GM18502 (cell line): ENCODE data around the gene CAD.
A peak's percentile ranks its signal among the peaks of the same experiment; 100 is the strongest.
"Not testable (repeated sequence)": the region's sequence is repeated elsewhere in the genome, so short reads cannot be mapped to it uniquely, and the experiment has no call there.

Experiments
- ATAC-seq: cut with Tn5 transposase; IDR thresholded peaks from one replicate; pipeline ENCODE4 v1.9.1; 2021; ENCODE audit warnings: mild to moderate bottlenecking; ENCODE audit not compliant: unreplicated experiment, poor library complexity

CAD gene

GRCh38 chr2:27198068-27198467 is 19.1 kb upstream of the CAD start:
- ATAC-seq, result not testable (repeated sequence)

DNA sequence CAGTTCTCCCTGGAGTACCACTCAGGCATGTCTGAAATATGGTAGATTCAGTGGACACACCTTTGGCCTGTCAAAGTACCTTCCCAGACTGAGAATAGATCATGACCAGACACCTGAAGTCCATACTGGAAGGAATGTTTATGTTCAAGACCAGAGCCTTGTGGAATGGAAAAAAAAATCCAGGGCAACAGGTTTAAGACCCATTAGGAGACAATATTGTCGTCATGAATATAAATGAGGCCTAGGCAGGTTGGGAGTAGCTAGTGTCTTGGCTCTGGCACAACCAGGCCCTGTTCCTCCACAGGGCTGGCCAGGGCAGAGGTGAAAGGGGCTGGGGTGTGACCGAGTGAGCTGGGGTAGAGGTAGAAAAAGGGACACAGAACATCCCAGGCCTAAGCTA is 18.5 kb upstream of the CAD start:
- ATAC-seq, result no peak

DNA sequence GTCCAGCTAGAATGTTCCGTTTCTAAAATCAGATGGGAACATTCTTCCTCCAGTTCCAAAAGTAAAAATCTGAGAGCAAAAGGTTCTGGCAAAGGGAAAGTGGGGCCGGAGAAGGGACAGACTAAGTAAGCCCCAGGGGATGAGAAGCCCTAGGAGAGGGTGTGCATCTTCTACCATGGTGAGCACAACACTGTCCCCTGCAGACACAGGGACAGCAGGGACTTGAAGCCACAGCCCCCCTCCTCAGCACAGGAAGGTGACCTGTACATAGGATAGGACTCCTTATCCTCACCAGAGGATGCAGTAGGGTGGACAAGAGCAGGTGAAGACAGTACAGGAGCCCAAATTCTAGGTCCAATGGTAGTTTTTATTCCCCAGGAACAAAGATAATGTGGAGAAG is 17.9 kb upstream of the CAD start:
- ATAC-seq, result no peak

DNA sequence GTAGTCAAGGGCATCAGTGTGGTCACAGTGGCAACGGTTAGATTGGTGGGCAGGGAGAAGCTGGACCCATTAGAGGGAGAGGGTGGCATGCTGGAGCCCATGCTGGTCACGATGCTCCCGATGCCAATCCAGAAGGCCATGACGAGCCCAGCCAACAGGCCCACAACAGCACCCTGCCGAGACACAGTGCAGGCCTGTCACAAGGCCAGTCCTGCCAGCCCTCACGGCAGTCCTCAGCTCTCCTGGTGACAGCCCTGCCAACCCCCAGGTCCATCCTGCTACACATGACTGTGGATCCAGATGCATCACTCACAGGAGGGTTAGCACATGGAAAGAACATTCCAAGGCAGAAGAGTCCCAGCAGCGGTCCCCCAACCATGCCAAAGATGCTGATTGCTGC is 15.5 kb upstream of the CAD start:
- no peak for ATAC-seq

DNA sequence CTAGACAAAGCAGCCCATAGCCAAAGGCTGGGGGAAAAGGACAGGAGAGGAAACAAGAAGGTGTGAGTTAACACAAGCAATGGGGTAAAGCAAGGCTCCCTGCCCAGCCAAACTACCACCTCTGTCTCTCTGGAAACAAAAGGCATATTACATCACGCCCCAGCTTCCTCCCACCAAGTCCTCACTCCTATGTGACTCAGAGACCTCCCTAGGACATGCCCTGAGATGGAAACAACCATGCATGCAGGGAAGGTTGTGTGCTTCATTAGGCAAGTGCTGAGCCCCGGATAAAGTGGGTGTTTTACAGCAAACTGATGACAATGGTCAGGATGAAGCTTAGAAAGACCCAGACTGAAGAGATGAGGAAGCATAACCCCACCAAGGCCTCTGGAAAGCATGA is 14.3 kb upstream of the CAD start:
- no peak for ATAC-seq

GRCh38 chr2:27203741-27204140 is 13.4 kb upstream of the CAD start:
- no peak for ATAC-seq

GRCh38 chr2:27204566-27204965 is 12.6 kb upstream of the CAD start:
- no peak for ATAC-seq

DNA sequence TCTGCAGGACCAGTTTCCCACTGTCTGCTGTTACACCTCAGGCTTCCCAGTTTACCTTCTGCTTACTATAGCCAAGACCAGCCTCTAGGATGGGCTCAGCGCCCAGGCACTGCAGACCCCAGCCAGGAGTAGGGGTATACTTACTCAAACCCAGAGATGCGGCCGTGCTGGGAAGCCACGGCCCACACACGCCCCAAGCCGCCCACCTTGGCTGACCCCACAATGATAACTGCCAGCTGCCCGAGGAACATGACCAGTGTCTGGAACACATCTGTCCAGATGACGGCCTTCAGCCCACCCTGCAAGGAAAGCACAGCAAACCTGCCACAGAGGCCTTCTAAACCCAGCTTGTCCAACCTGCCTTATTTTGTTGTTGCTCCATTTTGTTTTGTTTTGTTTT is 12.0 kb upstream of the CAD start:
- no peak for ATAC-seq

DNA sequence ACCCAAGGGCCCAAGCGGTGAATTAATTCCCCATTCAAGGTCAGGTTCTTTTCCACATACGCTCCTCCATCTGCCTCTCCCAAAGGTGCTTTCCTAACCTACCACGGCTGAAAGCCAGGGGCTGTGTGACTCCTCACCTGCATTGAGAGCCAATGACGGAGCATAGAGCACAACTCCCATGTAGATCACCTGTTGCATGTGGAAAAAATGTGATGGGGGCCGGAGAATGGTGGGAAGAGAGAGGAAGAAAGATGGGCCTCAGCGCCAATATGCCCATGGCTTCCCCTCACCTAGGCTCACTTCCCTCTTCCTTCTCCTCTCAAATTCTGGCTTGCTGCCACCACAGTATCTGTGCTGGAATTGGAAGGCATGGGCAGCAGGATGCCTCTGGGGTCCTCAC is 10.8 kb upstream of the CAD start:
- ATAC-seq, result no peak

DNA sequence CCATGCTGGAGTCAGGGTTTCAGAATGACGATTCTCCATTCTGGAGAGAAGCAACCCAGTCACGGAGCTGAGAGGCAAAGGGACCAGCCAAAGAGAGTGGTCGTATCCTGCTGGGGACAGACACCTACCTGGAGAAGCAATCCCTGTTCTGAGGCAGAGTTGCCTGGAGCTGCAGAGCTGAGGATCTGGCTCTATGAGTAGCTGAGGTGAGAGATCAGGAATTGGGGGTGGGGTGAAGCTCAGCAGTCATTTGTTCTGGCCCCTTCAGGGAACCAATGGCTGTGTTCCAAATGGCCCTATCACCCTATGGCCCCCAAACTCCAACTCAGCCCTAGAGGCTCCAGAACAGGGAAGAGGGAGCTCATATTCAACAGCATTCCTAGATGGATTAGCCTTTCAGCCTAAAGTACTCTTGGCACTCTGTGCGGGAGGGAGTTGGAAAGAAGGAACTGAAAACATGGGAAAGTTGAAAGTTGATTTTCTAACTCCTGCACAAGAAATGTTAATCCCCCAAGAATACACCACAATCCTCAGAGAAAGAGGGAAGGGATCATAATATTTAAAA is 8.6 kb upstream of the CAD start:
- ATAC-seq, result no peak

DNA sequence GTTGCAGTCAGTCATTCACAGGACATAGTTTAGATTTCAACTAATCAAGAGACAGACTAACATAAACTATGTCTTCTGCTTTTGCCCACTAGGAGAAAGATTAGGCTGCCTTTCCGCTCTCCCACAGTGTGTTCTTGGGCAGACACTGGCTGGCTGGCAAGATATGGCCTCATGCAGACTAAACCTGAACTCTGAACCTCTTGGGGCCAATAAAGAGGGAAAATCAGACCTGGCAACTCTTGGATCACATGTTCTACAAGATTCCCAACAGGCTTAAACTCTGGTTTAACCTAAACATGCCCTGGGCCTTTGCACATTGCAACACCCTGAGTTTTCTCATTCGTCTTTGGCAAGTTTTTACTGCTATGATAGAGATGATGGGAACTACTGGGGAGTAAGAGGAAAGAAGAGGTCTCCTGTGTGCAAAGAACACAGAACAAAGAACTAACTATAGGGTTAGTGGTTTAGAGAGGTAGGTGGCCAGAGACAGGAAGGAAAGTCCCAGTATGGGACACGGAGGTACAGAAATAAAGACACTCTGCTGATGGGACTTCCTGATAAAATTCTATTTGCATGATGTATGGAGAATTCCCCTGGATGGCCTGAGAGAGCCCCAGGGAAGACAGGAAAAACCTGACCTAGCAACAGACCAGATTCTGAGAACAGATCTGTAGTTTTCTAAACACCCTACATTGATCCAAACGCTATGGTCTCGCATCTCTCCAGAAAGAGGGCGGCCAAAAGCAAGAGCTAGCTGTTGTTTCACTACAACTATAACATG is 7.4 kb upstream of the CAD start:
- no peak for ATAC-seq

- ATAC-seq, result peak; percentile 3
These were observed 5.8 kb upstream of the CAD start for GRCh38 chr2:27211241-27211942.

GRCh38 chr2:27211943-27212625 is 5.1 kb upstream of the CAD start, which contains the start of the genes ATRAID and SLC5A6:
TSS of gene ATRAID (plus strand) at chr2:27212041. CDS start at chr2:27212369, 328 bp downstream.
TSS of gene SLC5A6 (minus strand) at chr2:27212268. CDS start at chr2:27207650, 4,618 bp downstream.
- peak; percentile 77 for ATAC-seq

DNA sequence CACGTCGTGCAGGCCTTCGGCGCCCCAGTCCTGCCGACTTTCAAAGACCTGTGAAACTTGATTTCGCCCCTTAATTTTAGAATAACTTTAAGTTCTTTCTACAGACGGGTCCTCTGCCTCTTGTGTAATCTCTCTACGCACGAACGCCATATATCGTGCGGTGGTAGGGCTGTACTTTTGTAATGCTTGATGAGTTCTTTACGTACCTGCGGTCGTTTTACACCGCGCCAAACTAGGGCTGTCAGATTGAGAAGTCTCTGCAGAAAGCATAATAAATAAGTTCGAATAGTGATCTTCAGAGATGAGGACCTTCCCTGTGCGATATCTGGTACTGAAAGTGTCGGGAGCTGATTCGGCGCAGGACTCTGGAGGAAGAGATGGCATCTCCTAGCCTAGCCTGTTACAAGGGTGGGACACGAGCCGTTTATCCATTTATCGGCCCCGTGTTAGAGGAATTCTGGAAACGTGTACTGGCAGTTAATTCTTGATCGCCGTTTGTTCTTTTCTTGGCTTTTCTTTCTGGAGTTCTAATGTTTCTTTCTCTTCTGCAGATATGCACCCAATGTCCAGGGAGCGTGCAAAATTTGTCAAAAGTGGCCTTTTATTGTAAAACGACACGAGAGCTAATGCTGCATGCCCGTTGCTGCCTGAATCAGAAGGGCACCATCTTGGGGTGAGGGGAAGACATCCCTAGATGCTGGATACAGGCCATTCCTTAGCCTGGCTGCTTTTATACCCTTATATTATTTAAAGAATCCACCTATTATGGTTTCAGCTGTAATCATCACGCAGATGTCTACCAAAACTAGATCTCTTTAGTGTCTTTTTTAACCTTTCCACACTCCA is 4.3 kb upstream of the CAD start:
- peak; percentile 7 for ATAC-seq

DNA sequence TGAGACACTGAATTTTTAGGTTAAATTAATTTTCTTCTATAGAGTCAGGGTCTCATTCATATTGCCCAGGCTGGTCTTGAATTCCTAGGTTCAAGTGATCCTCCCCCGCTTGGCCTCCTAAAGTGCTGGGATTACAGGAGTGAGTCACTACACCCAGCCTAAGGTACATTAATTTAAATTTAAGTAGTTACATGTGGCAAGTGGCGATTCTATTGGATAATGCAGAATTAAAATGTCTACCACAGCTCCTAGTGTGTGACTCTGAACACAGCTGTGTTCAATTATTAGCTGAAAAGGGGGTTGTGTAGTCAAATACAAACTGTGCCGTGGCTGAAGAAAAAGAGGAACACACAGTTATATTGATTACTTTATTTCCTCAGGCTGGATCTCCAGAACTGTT is 2.2 kb upstream of the CAD start:
- no peak for ATAC-seq

DNA sequence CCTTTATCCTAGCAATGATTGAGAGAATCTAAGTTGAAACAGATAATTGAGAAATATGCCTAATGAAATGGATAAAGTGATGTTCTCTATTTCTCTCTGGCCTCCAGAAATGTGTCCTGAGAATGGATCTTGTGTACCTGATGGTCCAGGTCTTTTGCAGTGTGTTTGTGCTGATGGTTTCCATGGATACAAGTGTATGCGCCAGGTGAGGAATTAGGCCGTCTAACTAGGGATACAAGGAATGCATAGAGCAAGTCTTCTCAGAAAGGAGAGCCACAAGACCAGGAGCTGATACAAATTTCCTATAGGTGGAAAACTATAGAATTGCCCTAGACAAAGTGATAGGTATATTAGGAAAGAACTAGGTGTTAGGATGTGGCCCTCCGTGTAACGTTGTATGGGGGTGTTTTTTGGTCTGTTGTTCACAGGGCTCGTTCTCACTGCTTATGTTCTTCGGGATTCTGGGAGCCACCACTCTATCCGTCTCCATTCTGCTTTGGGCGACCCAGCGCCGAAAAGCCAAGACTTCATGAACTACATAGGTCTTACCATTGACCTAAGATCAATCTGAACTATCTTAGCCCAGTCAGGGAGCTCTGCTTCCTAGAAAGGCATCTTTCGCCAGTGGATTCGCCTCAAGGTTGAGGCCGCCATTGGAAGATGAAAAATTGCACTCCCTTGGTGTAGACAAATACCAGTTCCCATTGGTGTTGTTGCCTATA is 592 bp upstream of the CAD start:
- no peak for ATAC-seq

- ATAC-seq, result no peak
These were observed 1.4 kb downstream of the CAD start for GRCh38 chr2:27218614-27219013.

DNA sequence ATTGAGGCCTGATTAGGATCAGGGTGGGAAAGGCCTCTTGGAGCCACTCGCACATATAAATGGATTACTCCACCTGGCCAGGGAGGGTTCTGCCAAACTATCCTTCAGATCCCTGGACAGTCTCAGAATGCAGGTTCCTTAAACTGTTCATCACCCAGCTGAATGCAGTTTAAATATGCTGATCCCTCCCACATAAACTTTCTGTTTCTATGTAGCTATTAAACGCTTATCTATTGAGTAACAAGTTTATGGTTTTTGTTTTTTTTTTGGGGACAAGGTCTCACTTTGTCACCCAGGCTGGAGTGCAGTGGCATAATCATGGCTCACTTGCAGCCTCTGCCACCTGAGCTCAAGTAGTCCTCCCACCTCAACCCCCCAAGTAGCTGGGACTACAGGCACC is 1.9 kb downstream of the CAD start:
- no peak for ATAC-seq

- ATAC-seq, result no peak
These were observed 2.9 kb downstream of the CAD start for GRCh38 chr2:27220091-27220490.
